Neural cell (in vitro differentiated cells): ENCODE data around the gene KLK10. TPM values are rescaled to one million over a fixed set of nuclear protein-coding genes. Genes with fewer than 3 reads are reported as not detected.

Source experiments
- H2AFZ ChIP-seq: fragments of 200-600, 300-800 bp; sonication (generic), shearing (Covaris generic); 2 replicates; pipeline ENCODE4 v1.6.0; 2014; ENCODE audit warnings: low read depth, mild to moderate bottlenecking, antibody characterized with exemption, low read length, moderate library complexity
- H3F3A ChIP-seq: fragments of 200-600 bp; shearing (Covaris generic); 2 replicates; pipeline ENCODE4 v1.6.1; 2016; ENCODE audit warnings: mild to moderate bottlenecking, moderate library complexity, mixed read lengths, antibody characterized with exemption, low read length; ENCODE audit not compliant: insufficient read depth, poor library complexity, severe bottlenecking
- H3K27ac ChIP-seq: fragments of 200-600, 300-800 bp; sonication (generic), shearing (Covaris generic); 2 replicates; pipeline ENCODE4 v1.5.1; 2014; ENCODE audit warnings: mild to moderate bottlenecking, low read length, moderate library complexity
- H3K27me3 ChIP-seq: fragments of 300-800, 200-600 bp; sonication (generic), shearing (Covaris generic); 2 replicates; pipeline ENCODE4 v1.6.0; 2014; ENCODE audit warnings: mild to moderate bottlenecking, low read depth, low read length, moderate library complexity; ENCODE audit not compliant: insufficient read depth
- H3K36me3 ChIP-seq: fragments of 300-800, 200-600 bp; sonication (generic), shearing (Covaris generic); 2 replicates; pipeline ENCODE4 v1.5.1; 2014; ENCODE audit warnings: mild to moderate bottlenecking, antibody characterized with exemption, low read length, moderate library complexity; ENCODE audit not compliant: insufficient read depth
- H3K4me2 ChIP-seq: fragments of 300-800, 200-600 bp; sonication (generic), shearing (Covaris generic); 2 replicates; pipeline ENCODE4 v1.6.0; 2014; ENCODE audit warnings: mild to moderate bottlenecking, low read length
- H3K4me3 ChIP-seq: fragments of 300-800, 200-600 bp; sonication (generic), shearing (Covaris generic); 2 replicates; pipeline ENCODE4 v1.5.1; 2014; ENCODE audit warnings: mild to moderate bottlenecking, low read length, moderate library complexity
- H3K79me2 ChIP-seq: fragments of 200-600 bp; shearing (Covaris generic); replicated peaks from 2 replicates; pipeline ENCODE4 v1.6.0; 2014; ENCODE audit warnings: mild to moderate bottlenecking, low read length, moderate library complexity; ENCODE audit not compliant: insufficient read depth
- H3K9ac ChIP-seq: fragments of 300-800, 200-600 bp; sonication (generic), shearing (Covaris generic); 2 replicates; pipeline ENCODE4 v1.6.1; 2016; ENCODE audit warnings: mild to moderate bottlenecking, low read length, mixed read lengths
- H3K9me2 ChIP-seq: fragments of 200-600 bp; shearing (Covaris generic); 2 replicates; pipeline ENCODE4 v1.6.1; 2016; ENCODE audit warnings: mild to moderate bottlenecking, low read length, mixed read lengths; ENCODE audit not compliant: insufficient read depth
- H3K9me3 ChIP-seq: fragments of 200-600, 300-800 bp; sonication (generic), shearing (Covaris generic); 2 replicates; pipeline ENCODE4 v1.6.1; 2016; ENCODE audit warnings: mild to moderate bottlenecking, mixed run types, low read length, moderate library complexity, mixed read lengths
- H4K20me1 ChIP-seq: fragments of 200-600 bp; shearing (Covaris generic); 2 replicates; pipeline ENCODE4 v1.6.1; 2016; ENCODE audit warnings: mild to moderate bottlenecking, mixed run types; ENCODE audit not compliant: insufficient read depth
- EP300 ChIP-seq: fragments of 450-650 bp; conservative IDR thresholded peaks from 2 replicates; pipeline ENCODE4 v1.6.1; 2014; ENCODE audit warnings: antibody characterized with exemption, mild to moderate bottlenecking, moderate library complexity; ENCODE audit not compliant: poor library complexity, severe bottlenecking
- EZH2 ChIP-seq: fragments of 200-600, 300-800 bp; shearing (Covaris generic), sonication (generic); IDR thresholded peaks from 2 replicates; pipeline ENCODE4 v1.6.1; 2014; ENCODE audit warnings: antibody characterized with exemption, low read length, borderline replicate concordance, mild to moderate bottlenecking; ENCODE audit not compliant: insufficient read depth, poor library complexity, severe bottlenecking
- MXI1 ChIP-seq: fragments of 450-650 bp; conservative IDR thresholded peaks from 2 replicates; pipeline ENCODE4 v1.6.1; 2014; ENCODE audit warnings: antibody characterized with exemption, mild to moderate bottlenecking; ENCODE audit not compliant: poor library complexity, severe bottlenecking
- POLR2AphosphoS5 ChIP-seq: IDR thresholded peaks from 2 replicates; pipeline ENCODE4 v1.6.1; 2012
- RAD21 ChIP-seq: fragments of 450-650 bp; conservative IDR thresholded peaks from 2 replicates; pipeline ENCODE4 v1.6.1; 2014; ENCODE audit warnings: antibody characterized with exemption, mild to moderate bottlenecking, moderate library complexity
- REST ChIP-seq: IDR thresholded peaks from 2 replicates; pipeline ENCODE4 v1.6.1; 2012; ENCODE audit warnings: borderline replicate concordance
- SMC3 ChIP-seq: fragments of 450-650 bp; conservative IDR thresholded peaks from 2 replicates; pipeline ENCODE4 v1.6.1; 2014; ENCODE audit warnings: antibody characterized with exemption, mild to moderate bottlenecking, moderate library complexity; ENCODE audit not compliant: poor library complexity
- TAF1 ChIP-seq: IDR thresholded peaks from 2 replicates; pipeline ENCODE4 v1.6.1; 2012; ENCODE audit warnings: low read depth
- polyA plus RNA-seq: library from polyadenylated mRNA; depleted of rRNA; stranded (reverse); fragments of >200 nt; gene quantifications from 2 replicates; pipeline ENCODE4 v1.2.3, GENCODE V29; 2014
- TF ChIP-seq, protein P1 (sequence below): fragments of 450-650 bp; IDR thresholded peaks from 2 replicates; pipeline ENCODE4 v1.5.1; 2014; ENCODE audit warnings: antibody characterized with exemption, mild to moderate bottlenecking, moderate library complexity; ENCODE audit not compliant: poor library complexity, severe bottlenecking

KLK10 gene
- polyA plus RNA-seq, 1 donor from 2014 or later, result 0.73 TPM

DNA sequence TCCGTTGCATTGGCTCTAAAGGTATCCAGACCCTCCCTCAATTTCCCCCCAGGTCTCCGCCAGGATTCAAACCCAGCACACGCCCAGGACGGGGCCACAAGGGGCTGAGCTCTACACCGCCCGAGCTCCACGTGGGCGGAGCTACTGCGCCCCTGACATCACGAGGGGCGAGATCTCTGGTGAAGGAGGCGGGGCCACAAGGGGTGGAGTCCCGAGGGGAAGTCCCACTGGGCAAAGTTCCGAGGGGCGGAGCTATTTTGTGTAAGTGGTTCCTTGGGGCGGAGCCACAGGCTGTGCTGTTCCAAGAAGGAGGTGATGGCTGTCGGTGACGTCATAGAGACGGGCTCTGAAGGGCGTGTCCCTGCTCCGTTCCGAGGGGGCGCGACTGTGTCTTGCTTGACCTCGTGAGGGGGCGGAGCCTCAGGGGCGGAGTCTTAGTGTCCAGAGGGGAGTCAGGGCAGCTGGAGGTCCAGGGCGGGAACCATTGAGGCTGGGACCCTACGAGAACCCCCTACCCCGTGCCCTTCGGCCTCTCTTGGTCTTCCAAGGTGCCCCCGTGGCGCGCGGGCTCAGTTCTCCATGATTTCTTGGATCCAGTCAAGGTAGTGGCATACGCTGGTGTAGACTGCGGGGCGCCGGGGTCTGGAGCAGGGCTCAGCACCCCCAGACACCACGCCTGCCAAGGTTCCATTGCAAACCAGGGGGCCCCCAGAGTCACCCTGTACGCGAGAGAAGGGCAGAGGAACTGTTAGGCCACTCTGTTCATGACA, 16.8 kb downstream of the KLK10 start:
- Histone ChIP-seq H3F3A (no peaks in the 10 kb centered on the region), H4K20me1 (no peaks in the 10 kb centered on the region), H2AFZ (no peak overlapping the region), H3K36me3 (no peaks in the 10 kb centered on the region), H3K9me2 (no peaks in the 10 kb centered on the region), H3K9me3 (no peaks in the 10 kb centered on the region), H3K4me2 (no peak overlapping the region), H3K79me2 (no peaks in the 10 kb centered on the region), H3K27me3 (no peaks in the 10 kb centered on the region), H3K9ac (no peak overlapping the region), H3K4me3 (no peak overlapping the region), H3K27ac (no peak overlapping the region)
- TF ChIP-seq MXI1 (no peak), POLR2AphosphoS5 (no peak), REST (no peak), SMC3 (no peak), RAD21 (no peak), EZH2 (no peak)
- TF ChIP-seq, protein P1, sequence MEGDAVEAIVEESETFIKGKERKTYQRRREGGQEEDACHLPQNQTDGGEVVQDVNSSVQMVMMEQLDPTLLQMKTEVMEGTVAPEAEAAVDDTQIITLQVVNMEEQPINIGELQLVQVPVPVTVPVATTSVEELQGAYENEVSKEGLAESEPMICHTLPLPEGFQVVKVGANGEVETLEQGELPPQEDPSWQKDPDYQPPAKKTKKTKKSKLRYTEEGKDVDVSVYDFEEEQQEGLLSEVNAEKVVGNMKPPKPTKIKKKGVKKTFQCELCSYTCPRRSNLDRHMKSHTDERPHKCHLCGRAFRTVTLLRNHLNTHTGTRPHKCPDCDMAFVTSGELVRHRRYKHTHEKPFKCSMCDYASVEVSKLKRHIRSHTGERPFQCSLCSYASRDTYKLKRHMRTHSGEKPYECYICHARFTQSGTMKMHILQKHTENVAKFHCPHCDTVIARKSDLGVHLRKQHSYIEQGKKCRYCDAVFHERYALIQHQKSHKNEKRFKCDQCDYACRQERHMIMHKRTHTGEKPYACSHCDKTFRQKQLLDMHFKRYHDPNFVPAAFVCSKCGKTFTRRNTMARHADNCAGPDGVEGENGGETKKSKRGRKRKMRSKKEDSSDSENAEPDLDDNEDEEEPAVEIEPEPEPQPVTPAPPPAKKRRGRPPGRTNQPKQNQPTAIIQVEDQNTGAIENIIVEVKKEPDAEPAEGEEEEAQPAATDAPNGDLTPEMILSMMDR, result no peak

DNA sequence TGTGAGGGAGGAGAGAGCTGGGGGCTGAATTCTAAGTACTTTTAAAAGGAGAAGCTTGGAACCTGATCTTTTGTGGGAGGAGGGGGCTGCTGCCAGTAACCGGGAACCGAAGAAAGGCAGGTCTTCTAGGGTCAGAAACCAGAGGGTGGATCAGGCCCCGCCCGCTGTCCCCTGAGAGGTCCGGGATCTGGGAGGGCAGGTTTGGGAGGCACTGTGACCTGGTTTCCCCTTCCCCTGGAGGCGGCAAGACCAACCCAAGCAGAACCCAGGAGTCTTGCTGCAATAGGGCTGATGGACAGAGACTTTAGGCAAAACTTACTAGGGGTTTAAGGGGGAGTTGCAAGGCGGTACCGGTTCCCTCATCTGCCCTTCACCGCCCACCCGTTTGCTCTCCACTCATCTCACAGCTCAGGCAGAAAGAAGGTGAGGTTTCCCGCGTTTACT, 17.4 kb downstream of the KLK10 start:
- no peak overlapping the region for H2AFZ ChIP-seq
- H3K4me3 ChIP-seq, result no peak overlapping the region
- H4K20me1 ChIP-seq, result no peaks in the 10 kb centered on the region
- H3K9me3 ChIP-seq, result no peaks in the 10 kb centered on the region
- H3K27me3 ChIP-seq, result no peaks in the 10 kb centered on the region
- no peaks in the 10 kb centered on the region for H3K9me2 ChIP-seq
- no peaks in the 10 kb centered on the region for H3K79me2 ChIP-seq
- H3K9ac ChIP-seq, result no peak overlapping the region
- no peaks in the 10 kb centered on the region for H3F3A ChIP-seq
- no peak for TF ChIP-seq SMC3
- no peak for TF ChIP-seq POLR2AphosphoS5
- TF ChIP-seq MXI1, result no peak
- no peak for TF ChIP-seq RAD21
- TF ChIP-seq, protein P1, result no peak
- no peak for TF ChIP-seq TAF1
- no peak for TF ChIP-seq EP300
- TF ChIP-seq REST, result no peak
- H3K27ac ChIP-seq, result no peak overlapping the region
- no peaks in the 10 kb centered on the region for H3K36me3 ChIP-seq
- no peak overlapping the region for H3K4me2 ChIP-seq
